HL-60/S4 treated with phorbol 12-myristate 13-acetate at 8.2 ng/mL for 4 days and 3 days (cell line): ENCODE data around the gene CMAS.
"Not testable (repeated sequence)": the region's sequence is repeated elsewhere in the genome, so short reads cannot be mapped to it uniquely, and the experiment has no call there.

ENCODE experiments used
- in situ Hi-C: fragments of 300-500 bp; cut with MboI; formaldehyde crosslinking; loops from 2 replicates; pipeline ENCODE4 v1.15.0; 2022; ENCODE audit warnings: low sequenced_read_pairs

Gene CMAS

DNA sequence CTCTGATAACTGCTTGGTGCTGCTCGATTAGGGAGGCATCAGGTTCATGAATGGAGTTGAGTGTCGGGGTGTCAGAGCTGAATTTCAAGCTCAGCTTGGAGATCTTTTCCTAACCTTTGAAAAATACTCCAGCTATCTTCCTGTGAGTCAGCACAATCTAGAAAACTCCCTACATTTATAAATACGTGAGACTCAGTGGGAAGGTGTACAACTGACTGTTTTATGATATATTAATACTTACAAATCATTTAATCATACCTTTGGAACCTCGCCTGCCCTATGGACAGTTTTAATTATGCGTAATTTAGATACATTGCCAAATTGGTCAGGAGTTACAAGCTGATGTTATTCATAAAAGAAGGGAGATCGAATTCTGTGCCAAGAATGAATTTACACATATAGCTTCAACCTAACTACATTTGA is 961 bp downstream of the CMAS start:
- in situ Hi-C loops: no loop called here

DNA sequence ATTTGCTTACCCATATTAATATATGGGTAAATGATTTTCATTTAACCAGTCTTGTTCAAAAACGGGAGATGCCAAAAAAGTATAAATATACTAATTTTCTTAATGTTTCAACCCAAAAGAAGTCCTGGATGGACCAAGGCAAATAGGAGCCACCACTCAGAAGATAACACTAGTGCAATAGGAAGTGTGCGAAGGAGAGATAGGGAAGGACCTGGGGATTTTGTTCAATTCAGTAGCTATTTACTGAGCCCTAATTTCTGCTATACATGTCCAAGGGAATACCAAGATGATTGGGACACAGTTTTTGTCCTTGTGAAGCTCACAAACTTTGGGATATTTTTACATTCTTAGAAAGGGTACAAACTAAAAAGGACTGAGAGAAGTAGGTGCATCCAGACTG is 1.5 kb downstream of the CMAS start:
- in situ Hi-C loops: no loop called here

DNA sequence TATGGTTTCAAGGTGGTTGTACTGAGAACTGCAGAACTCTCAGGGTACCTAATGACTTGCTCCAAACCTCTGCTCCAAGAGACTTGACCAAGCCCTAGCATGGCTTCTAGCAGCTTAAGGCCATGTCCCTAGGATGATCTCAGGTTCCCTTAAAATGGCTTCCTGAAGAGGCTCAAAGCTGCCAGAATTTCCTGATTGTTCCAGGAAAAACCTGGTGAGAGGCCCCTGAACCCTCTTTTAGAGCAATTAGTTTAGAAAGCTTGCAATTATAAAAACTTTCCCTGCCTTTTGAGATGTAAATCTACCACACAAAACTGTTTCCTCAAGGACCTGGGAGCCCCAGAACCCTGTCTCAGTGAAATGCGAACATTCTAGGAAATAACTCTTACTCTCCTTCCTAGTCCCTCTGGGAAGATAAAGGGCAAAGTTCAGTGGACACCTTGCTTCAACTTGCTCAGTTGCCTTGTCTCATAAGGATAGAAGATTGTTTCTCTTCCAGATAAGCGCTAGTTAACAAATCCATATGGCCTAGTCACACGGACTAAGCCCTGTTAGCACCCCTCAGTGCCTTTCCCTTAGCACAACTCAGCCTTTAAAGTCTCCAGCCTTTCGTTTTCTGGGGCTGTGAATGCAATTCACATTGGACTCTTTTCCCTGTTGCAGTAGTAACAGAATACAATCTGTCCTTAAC is 2.5 kb downstream of the CMAS start:
- in situ Hi-C loops: no loop called here

DNA sequence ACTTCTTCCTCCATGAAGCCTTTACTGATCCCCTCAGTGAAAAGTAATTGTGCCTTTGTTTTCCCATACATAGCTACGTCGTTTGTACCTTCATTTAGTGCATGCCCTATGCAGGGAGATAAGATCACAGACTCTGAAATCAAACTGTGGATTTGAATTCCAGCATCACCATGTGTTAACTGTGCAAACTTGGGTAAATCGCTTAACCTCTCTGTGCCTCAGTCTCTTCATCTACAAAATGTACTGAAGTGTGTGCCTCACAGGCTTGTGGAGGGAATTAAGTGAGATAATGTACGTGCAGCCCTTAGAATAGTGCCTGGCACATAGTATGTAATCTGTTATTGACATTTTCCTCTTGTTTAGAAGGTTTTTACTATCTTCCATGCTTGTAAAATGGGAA is 4.1 kb downstream of the CMAS start:
- in situ Hi-C loops: no loop called here

DNA sequence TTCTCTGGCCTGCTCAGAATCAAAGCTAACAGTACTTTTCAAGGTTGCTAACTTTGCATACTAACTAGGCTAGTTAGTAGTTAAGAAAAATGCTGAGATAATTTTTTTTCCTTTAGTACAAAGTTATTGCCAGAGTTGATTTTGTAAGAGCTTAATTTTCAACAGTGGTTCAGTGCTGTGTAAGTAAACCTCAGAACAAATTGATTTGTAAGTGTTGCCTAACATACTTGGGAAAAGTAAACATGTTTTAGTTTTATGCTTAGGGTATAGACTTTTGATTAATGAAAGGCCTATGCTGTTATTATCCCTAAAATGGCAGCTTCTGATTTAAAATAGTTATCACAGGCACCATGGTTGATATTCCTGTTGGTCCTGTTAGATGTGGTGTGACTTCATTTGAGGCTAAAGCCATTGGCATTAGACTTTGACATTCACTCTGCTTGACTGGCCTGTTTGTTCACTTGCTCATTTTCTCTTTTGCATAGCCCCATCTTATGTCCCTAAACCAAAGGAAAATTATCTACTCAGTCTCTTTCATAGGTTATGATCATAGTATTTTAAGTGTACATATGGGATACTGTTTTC is 5.2 kb downstream of the CMAS start:
- in situ Hi-C loops: no loop called here

DNA sequence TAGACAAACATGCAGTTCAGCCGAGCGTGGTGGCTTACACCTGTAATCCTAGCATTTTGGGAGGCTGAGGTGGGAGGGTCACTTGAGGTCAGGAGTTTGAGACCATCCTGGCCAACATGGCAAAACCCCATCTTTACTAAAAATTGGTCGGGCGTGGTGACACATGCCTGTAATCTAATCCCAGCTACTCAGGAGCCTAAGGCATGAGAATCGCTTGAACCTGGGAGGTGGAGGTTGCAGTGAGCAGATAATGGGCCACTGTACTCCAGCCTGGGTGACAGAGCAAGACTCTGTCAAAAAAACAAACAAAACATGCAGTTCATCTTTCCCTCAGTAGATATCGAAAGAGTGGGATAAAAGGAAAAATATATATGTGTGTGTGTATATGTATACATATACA is 7.0 kb downstream of the CMAS start:
- in situ Hi-C loops: not testable (repeated sequence)

DNA sequence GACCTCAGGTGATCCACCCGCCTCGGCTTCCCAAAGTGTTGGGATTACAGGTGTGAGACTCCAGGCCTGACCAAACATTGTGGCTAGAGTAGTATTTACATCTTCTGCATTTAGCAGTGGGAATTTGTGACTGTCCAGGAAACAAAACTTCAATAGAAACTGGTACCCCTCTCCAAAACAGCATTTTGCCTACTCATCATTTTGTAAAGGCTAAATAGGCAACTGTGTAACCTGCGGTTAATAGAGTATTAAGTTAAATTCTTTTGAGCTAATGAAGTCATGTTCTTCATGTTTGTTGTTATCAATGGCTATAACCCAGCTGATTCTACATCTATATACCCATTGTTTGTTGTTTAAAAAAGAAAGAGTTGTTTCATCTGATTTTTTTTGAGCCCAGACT is 8.1 kb downstream of the CMAS start:
- in situ Hi-C loops: no loop called here

DNA sequence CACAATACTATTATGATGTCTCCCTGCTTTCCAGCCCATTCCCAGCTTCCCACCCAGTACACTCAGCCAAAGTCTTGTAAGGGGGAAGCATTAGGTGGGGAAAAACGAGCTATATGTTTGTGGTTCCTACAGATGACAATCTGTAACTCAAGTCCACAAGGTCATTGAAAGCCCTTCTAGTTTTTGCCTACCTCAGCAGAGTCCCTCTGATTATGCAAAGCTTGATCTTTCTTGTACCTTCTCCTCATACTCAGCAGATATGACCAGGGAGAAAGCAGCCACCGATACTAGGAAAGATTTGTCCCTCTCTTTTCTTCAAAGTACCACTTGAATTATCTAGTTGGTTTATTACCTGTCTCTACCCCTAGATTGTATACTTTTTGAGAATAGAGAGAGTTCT is 10.6 kb downstream of the CMAS start:
- in situ Hi-C loops: no loop called here

DNA sequence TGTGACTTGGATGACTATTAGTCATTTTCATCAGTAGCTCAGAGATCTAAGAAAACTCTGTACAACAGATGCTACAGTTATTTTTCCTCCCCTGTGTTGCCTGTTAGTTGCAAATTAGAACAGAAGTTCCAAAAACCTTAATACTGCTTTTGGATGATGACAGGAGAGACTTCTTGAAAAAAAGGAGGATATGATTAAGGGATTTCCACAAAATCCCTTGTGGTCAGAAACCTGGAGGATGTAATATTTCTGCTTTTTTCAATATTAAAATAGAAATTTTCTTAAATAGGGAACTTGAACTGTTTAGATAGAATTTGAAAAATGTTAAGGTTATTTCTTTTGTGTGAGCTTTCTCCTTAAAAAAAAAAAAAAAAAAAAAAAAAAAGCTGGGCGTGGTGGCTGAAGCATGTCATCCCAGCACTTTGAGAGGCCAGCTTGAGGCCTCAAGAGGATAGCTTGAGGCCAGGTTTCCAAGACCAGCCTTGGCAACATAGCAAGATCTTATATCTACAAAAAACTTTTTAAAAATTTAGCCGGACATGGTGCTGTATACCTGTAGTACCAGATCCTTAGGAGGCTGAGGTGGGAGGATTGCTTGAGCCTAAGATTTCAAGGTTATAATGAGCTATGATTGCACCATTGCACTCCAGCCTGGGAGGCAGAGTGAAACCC is 14.1 kb downstream of the CMAS start:
- in situ Hi-C loops: no loop called here

DNA sequence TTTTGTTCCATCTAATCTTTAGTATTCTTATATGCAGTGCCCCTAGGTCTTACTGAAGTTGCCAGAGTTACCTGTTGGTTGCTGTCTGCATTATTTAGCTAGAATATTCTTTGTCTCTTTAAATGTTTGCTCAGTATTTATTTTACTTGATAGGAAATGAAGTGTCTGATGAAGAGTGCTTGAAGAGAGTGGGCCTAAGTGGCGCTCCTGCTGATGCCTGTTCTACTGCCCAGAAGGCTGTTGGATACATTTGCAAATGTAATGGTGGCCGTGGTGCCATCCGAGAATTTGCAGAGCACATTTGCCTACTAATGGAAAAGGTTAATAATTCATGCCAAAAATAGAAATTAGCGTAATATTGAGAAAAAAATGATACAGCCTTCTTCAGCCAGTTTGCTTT is 18.9 kb downstream of the CMAS start:
- in situ Hi-C loops: no loop called here

DNA sequence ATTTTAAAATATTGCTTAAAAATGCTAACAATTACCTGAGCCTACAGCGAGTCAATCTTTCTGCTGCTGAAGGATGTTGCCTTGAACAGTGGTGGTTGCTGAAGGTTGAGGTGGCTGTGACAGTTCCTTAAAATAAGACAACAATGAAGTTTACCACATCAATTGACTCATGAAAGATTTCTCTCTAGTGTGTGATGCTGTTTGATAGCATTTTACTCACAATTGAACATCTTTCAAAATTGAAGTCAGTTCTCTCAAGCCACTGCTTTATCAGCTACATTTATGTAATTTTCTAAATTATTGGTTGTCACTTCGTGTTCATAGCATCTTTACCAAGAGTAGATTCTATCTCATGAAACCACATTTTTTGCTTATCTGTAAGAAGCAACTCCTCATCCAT is 20.3 kb downstream of the CMAS start:
- in situ Hi-C loops: no loop called here

DNA sequence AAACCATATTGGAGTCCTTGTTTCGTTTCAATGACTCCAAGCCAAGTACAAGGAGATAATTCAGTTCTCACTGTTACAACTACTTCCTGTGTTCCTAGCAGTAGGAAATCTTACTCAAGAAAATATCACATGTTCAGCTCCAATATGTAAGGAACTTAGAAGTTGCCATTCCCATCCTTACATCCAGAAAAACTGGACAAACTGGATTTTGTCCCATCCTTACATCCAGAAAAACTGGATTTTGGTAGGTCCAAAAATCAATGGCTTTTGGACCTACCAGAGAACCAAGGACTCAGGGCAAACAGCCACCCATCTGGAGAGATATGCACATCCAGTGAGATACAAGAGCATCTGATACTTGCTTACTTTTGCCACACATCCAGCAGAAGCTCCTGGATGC is 23.8 kb downstream of the CMAS start:
- in situ Hi-C loops: no loop called here

DNA sequence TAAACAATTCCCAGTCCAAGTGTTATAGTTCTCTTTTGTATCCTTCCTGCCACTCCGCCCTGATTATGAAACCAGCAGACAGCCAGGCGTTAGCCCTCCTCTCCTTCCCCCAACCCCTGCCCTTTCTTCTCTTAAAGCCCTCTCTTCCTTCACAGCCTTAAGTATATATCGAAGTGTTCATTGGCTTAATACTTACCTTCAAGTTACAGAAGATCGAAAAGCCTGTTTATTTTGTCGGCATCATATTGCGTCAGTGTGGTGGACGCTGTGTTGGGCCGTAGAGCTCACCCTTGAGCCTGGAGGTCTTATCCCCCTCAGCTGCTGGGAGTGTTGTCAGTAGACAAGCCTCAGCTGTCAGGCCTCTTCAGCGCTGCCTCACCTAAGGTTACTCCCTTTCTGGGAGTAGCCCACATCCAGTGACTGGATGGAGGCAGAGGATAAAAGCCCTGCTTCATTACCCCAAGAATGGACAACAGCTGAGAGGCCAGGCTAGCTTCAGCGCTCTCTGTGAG is 36.2 kb downstream of the CMAS start:
- in situ Hi-C loops: loop anchor here (25.0 kb wide), 1 partner anchor 355 kb away; no protein-coding TSS in a partner anchor

DNA sequence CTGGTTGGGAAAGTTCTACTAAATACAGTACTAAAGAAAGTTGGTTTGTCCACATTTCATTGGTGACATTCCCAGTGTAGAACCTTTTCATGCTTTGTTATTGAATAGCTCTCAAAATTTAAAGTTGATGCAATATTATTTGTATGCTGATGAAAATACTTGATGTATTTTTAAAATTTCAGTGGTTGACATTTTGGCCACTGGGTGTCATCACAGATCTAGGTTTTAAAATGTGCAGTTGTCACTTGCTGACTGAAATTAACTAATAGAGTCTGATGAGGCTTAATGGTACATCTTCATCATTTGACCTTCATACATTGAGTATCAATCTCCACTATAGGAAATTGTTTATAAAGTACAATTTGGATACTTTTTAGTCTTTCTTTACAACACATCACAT is 37.1 kb downstream of the CMAS start:
- in situ Hi-C loops: loop anchor here (25.0 kb wide), 1 partner anchor 354 kb away; no protein-coding TSS in a partner anchor

DNA sequence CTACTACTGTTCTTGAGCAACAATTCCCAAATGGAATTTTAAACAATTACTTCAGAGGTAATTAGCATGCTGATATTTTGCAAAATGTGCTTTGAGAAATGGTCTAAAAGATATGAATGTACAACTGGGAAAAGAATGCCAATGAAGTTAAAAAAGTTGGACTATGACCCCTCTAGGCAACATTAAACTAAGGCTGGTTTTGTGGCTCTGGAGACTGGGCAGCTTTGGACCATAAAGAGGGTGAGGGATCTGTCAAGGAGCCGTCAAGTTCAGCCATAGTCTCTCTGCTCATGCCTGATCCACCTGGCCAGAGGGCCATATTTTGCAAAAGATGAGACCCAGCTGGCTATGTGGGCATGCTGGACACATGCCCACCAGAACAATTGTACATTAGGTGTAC is 38.8 kb downstream of the CMAS start:
- in situ Hi-C loops: loop anchor here (25.0 kb wide), 1 partner anchor 352 kb away; no protein-coding TSS in a partner anchor

DNA sequence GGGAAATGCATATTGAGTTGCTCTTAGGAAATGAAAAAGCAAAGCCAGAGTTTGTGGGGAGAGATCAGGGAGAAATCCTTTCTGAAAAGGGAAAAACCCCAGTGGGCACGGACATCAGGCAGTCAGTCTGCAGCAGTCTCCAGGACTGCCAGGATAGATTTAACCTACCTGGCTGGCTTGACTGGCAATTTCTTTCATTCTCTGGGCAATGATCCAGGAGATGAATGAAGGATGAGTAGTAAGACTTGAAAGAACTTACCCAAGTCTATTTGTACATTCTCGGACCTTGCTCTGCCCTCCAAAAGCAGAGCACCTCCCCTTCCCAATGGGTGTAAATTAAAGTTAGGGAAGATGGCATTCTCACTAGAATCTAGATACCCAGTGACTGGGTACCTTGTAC is 42.9 kb downstream of the CMAS start:
- in situ Hi-C loops: loop anchor here (25.0 kb wide), 1 partner anchor 348 kb away; no protein-coding TSS in a partner anchor

DNA sequence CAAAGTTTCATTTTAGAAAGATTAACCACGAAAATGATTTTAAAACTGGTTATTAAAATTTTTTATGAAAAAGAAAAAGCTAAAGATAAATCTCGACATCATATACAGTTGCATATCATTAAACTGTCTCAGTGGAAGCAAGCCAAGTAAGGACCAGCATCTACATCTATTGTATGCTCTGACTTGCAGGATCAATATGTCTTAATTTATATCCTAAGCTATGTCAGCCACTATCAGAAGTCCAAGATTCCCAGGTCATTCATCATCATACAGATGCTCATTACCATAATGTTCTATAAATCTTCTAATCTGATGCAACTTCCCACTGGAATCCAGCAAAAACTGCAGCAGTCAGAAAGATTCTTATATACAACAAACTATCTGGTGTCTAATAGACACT is 43.5 kb downstream of the CMAS start:
- in situ Hi-C loops: loop anchor here (25.0 kb wide), 1 partner anchor 348 kb away; no protein-coding TSS in a partner anchor

DNA sequence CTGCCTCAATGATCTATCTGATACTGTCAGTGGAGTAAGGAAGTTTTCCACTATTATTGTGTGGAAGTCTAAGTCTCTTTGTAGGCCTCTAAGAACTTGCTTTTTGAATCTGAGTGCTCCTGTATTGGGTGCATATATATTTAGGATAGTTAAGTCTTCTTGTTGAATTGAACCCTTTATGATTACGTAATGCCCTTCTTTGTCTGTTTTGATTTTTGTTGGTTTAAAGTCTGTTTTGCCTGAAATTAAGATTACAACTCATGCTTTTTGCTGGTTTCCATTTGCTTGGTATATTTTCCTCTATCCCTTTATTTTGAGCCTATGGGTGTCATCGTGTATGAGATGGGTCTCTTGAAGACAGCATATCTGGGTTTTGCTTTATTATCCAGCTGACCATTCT is 53.0 kb downstream of the CMAS start:
- in situ Hi-C loops: loop anchor here (25.0 kb wide), 1 partner anchor 338 kb away; no protein-coding TSS in a partner anchor

DNA sequence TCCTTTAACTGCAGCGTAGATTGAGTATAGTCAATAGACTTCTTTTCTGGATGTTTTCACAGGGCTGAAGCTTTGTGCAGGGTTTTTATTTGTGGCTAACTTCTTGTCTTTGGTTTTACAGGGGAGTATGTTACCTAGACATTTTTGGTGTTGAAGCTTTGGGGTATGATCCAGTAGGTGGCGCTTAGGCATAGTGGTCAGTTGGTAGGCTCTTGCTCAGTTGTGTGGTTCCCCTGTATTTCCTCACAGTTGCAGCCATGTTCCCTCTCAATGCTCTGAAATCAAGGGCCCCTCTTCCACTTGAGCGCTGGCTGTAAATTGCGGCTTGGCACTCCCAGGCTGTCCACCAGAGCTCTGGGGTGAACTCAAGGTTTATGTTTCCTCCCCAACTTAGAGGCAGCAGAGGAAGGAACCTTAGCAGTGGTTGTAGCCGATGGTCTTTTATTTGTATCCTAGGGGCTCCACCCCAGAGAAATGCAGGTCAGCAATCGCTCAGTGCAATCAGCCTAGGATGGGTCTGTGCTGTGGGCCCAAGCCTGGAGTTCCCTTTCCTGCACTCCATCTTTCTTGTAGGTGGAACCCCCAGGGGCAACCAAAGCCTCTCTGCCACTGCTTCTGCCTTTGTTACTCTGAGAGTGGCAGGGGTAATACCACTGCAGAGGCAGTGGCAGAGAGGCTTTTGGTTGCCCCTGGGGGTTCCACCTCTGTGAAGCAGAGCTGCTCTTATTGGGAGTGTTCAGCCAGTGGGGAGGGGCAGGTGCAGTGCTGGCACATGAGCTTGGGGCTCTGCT is 55.1 kb downstream of the CMAS start:
- in situ Hi-C loops: no loop called here

DNA sequence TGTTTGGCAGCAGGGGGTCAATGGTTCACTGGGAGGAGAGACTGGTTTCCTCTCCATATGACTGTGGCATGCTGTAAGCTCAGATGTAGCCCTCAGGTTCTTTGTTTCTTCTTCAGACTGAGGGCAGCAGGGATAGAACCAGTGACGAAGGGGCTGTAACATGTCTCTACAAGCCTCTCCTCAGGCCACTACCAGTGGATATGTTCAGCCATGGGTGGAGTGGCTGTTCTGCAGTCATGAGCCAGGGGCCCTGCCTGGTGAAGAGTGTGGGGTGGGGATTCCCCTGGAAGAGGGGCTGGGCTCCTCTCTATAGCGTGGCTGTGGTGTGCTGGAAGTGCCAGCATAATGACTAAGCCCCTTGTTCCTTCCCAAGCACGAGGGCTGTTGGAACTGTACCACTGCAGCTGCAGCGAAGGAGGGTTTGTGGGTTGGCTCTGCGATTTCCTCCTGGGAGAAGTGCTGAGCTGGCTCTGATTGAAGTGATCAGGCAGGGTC is 55.8 kb downstream of the CMAS start:
- in situ Hi-C loops: no loop called here

DNA sequence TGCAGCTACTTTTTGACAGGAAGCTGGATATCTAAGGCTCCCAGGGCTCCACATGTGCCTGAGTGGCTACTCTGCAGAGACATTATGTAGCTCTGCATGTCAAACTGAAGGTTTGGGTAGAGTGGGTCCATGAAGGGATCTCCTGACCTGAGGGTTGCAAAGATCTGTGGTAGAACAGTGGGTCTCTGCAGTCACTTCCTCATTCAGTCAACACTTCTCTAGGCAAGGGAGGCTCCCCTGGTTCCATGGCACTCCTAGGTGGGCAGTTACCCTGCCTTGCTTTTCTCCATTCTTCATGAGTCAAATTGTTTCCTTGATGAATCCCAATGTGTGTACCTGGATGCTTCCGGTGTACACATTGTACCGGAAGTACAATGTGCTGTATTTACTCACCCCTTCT is 57.4 kb downstream of the CMAS start:
- in situ Hi-C loops: no loop called here
